Measurements from ENCODE around the gene KATNAL2.

KATNAL2 gene

GRCh38 chr18:47120428-47120827 is 203.0 kb downstream of the KATNAL2 start:
- no peak for DNase-seq

GRCh38 chr18:47121146-47121545 is 203.7 kb downstream of the KATNAL2 start:
- no peak for DNase-seq

- no peak for DNase-seq
Observed at GRCh38 chr18:47141289-47141688, 223.9 kb downstream of the KATNAL2 start.

GRCh38 chr18:47143153-47143552 is 225.8 kb downstream of the KATNAL2 start:
- no peak for DNase-seq

GRCh38 chr18:47143899-47144485 is 226.6 kb downstream of the KATNAL2 start:
- DNase-seq = no peak

- no peak for DNase-seq
Observed at GRCh38 chr18:47146206-47146605, 228.8 kb downstream of the KATNAL2 start.

GRCh38 chr18:47149457-47150028 is 232.1 kb downstream of the KATNAL2 start:
- no peak for DNase-seq

- peak; percentile 83 for DNase-seq
Observed at GRCh38 chr18:47150029-47150823, 232.8 kb downstream of the KATNAL2 start, which contains the start of gene HDHD2. Gene HDHD2, minus strand, starts transcription at chr18:47150500. Its CDS starts 14,061 bp downstream, at chr18:47136439.

GRCh38 chr18:47150824-47151366 is 233.5 kb downstream of the KATNAL2 start:
- peak; percentile 17 for DNase-seq

GRCh38 chr18:47151439-47151838 is 234.0 kb downstream of the KATNAL2 start:
- no peak for DNase-seq
